Measurements from ENCODE around the gene RAPGEF1.

The RAPGEF1 gene

GRCh38 chr9:131623655-131624330 is 116.1 kb downstream of the RAPGEF1 start:
- DNase-seq (ENCODE audit: low read depth): no peak

- no peak for DNase-seq (ENCODE audit: low read depth)
Measured at GRCh38 chr9:131622523-131622922, 117.4 kb downstream of the RAPGEF1 start.

DNA sequence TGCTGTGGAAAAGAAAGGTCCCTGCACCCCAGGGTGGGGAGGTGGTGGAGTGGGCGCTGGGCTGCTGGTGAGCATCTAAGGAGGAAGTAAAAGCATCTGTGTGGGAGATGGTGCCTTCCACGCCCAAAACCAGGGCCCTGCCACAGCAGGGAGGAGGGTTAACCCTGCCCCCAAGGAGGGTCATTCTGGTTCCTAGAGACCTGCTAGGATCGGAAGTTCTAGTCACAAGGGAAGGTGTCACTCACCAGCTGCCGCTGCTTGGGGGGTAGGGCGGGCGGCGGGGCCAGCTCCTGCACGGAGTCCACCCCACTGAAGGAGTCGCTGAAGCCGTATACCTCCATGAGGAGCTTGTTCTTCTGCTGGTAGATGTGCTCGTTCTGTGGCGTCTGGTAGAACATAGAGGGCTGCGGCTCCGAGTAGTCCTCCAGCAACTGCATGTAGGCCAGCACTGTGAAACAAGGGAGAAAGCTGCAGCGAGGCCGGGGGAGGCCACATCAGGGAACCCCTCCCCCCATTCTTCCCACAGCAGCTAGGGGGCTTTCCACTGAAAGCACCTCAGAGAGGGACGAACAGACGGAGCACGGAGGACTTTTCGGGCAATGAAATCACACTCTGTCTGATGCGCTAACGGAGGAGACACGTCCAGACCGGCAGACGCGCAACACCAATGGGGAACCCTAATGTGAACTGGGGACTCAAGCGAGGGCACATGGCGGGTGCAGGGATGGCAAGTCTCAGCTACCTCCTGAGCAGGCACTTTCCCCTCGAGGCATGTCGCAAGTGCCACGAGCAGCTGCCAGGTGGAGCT is 118.1 kb downstream of the RAPGEF1 start:
- no peak for DNase-seq (ENCODE audit: low read depth)

DNA sequence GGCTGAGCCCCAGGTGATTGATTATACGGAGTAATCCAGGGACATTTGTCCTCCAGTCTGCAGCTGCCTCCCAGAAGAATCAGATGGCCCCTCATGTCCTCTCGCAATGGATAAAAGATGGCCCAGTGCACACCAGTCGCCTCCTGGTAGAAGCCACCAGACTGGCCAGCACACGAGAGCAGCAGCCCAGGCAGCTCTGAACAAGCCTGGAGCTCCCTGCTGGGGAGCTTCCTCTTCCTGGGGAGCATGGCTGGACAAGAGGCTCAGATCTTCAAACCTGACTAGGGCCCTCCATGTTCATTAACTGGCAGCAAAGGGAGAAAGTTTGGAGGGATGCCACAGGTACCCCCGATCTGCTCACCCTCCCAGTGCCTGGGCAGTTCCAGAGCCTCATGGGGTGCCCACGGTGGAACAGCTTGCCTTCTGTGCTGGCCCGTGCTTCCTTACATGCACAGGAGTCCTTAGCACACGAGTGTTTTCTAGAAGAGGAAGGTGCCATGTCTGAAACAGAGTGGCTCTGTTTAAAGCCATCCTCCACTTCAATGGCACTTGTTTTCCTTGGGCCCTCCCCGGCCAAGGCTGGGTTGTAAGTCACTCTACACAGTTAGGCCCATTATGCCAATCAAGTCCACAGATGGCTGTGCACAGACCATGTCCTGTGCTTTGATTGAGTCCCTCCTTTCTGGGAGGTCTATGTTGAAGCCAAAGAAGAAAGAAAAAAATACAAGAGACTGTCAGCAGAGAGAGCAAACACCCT is 118.9 kb downstream of the RAPGEF1 start:
- no peak for DNase-seq (ENCODE audit: low read depth)

GRCh38 chr9:131619680-131620079 is 120.2 kb downstream of the RAPGEF1 start:
- DNase-seq (ENCODE audit: low read depth): no peak

DNA sequence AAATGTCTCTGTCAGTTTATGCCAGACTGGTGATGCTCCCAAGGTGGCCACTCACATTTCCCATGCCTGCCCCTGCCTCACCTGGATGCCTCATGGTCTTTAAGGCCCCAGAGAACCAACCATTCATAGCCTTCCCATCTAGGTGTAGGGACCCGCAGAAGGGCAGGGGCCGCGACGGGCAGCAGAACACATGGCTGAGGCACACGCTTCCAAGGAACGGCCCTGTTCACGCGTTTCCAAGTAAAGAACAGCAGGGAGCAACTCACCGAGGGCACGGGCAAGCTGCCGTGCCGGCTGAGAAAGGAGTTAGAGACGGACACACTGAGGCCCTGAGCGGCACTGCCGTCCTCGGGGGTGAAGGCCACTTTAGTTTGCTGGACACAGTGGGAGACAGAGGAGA is 121.1 kb downstream of the RAPGEF1 start:
- DNase-seq (ENCODE audit: low read depth): no peak

GRCh38 chr9:131618071-131618479 is 121.8 kb downstream of the RAPGEF1 start:
- no peak for DNase-seq (ENCODE audit: low read depth)

- DNase-seq (ENCODE audit: low read depth): no peak
Measured at GRCh38 chr9:131617611-131618010, 122.3 kb downstream of the RAPGEF1 start.

GRCh38 chr9:131616983-131617604 is 122.8 kb downstream of the RAPGEF1 start:
- DNase-seq (ENCODE audit: low read depth): no peak

- DNase-seq (ENCODE audit: low read depth): no peak
Measured at GRCh38 chr9:131614340-131614915, 125.4 kb downstream of the RAPGEF1 start.

DNA sequence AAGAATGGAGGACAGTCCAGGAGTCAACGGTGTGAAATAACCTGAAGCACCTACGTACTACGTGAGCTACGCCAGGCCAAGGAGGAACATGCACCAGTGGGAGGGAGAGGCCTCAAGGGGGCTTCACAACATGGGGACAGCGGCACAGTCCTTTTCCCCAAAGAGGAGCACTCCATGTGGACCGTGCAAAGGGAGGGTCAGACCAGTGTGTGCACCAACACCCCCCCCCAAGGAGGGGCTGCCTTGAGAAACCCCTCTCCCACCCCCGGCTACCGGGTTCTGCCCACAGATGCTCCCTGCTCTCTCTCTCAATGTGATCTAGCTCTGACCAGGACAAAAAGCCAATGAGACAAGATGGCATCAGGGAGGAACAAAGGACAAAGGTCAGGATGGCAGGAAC is 126.0 kb downstream of the RAPGEF1 start:
- no peak for DNase-seq (ENCODE audit: low read depth)

- no peak for DNase-seq (ENCODE audit: low read depth)
Measured at GRCh38 chr9:131612851-131613250, 127.0 kb downstream of the RAPGEF1 start.

DNA sequence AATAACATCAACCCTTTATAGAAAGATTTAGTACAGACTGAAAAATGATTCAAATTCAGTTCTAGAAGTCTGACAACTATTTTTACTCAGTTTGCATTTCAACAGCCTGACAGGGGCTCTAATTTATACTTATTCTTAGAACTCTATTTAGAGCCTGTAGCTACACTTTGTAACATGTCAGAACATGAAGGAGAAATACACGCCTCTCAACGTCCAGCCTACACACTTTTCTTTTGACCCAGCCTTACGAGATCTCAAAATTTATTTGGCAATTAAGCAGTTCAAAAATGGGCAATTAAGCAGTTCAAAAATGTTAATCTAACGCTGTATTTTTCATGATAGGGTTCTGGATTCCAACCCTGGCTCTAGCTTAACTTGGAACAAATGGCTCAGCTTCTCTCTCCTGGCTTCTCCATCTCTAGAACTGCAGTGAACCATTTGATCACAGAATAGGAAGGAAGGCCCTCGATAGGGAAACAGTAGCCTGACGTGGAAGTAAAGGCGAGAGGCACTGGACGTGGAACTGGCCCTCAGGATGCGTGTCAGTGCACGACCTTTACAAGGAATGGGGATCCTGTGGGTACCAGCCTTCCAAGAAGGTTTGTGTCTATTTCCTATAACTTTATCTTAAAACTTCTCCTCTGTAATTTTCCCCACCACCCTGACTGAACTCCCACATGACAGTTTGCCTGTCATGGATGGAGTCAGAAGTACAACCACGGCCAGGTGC is 128.1 kb downstream of the RAPGEF1 start:
- no peak for DNase-seq (ENCODE audit: low read depth)

DNA sequence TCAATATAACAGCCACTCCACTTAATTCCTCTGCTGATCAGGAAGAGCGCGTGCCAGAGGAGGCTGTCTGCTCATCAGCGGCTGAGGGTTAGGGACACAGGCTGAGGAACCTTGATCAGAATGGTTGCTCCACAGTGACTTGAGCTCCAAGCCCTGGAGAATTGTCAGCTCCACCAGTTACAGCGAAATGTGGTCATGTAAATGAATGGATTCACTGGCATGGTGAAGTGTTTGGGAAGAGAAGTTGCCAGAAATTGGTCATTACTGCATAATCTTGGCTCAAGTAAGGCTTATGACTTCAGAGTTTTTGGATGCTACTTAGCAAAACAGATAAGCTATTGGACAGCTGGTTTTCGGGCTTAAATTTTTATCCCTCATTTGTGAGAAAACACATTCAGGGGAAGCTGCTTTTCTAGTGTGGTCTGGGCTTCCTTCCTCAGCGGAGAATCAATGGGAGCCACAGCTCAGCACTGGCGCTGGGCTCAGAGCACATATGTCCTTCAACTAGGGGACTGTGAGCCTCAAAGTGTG is 129.6 kb downstream of the RAPGEF1 start:
- DNase-seq (ENCODE audit: low read depth): no peak

DNA sequence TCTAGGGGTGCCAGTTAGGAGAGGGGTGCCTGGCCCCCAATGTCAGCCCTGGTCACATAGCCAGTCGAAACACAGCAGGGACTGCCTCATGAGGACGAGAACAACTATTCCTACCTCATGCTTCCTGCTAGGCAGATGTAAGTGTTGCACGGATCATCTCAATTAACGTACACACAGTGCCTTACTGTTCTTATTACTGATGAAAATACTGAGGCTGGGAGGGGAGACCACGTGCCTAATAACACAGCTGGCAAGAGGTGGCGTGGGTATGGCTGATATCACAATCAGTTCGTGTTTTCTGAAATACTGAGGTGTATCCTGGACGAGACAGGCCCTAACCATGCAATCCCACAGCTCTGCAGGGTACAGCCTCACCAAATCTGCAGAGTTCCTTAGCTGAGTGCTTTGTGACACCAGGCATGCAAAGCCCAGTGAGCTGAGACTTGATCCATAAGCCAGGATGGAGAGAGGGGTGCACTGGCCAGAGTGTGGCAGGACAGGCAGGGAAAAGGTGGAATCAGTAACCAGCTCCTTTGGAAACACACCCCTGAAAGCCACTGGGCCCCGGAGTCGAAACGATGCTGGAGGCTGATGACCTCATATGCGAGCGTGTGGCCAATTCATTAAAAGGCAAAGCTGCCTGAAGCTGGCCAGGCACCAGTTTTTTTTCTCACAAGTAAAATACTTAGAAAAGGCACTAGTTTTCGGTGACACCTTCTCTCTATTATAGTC is 130.6 kb downstream of the RAPGEF1 start:
- DNase-seq (ENCODE audit: low read depth): no peak

- DNase-seq (ENCODE audit: low read depth): no peak
Measured at GRCh38 chr9:131608493-131609037, 131.3 kb downstream of the RAPGEF1 start.

DNA sequence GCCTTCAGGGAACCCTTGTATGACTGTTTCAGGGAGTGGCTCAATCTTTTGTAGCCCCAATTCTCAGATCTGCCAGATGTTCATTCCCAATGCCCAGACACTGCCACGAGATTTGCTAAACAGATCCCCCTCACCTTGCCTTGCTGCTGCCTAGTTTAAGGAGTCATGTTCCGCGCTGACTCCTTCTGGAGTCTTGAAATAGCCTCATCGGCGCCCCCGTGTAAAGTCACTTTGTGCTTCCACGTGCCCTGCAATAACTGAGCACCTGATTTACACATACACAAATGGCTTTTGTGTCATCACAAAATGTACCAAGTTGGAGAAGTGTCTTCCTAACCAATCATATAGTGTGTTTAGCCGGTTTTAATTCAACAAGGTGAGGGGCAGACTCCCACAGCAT is 132.3 kb downstream of the RAPGEF1 start:
- no peak for DNase-seq (ENCODE audit: low read depth)

DNA sequence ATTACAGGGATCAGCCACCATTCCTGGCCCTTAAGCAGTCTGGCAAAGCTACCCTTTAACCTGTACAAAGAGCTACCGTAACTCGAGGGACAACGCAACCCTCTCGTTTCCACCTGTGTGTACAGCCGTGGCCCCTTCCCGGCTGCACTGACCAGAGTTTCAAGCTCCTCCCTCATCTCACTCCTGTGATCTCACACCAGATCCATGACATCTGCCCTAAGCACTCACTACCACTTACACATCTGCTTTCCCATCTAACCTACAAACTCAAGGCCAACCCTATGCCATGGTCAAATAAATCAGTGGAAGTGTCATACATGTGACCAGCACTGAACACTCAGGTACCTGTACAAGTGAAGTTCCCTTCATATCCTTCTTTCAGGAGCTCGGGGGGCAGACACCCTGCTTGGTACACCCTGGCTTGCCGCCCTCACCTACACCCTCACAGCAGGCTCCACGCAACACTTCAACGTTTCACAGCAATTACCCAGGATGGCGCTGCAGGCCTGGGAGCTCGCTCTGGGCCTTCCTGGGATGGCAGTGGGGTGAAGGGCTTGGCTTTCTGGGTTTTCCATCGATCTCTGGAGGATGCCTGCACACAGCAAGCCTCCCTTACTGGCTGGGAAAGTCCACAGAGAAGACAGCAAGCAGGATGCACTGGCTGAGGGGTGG is 132.8 kb downstream of the RAPGEF1 start:
- no peak for DNase-seq (ENCODE audit: low read depth)

- DNase-seq (ENCODE audit: low read depth): no peak
Measured at GRCh38 chr9:131605770-131606590, 133.9 kb downstream of the RAPGEF1 start.

Measured in stimulated activated CD8-positive, alpha-beta memory T cell treated with anti-CD3 and anti-CD28 coated beads, Interleukin-12 subunit alpha, Interleukin-12 subunit beta, amount 100 ng/mL, for 4 hours (primary cell).